HepG2 (cell line): ENCODE measurements around the gene VASN.

ENCODE experiments used
- CEBPB ChIP-seq: IDR thresholded peaks from 2 replicates; pipeline ENCODE4 v1.6.1; 2011; ENCODE audit warnings: low read depth, low read length, improper control_type of control experiment, borderline replicate concordance
- HDAC6 ChIP-seq: fragments of 200-600 bp; sonication (generic); IDR thresholded peaks from 2 replicates; pipeline ENCODE4 v1.7.0; 2017; ENCODE audit warnings: mild to moderate bottlenecking, antibody characterized with exemption, low read length, low read depth
- MYC ChIP-seq: sonication (generic); formaldehyde crosslinking; IDR thresholded peaks from 2 replicates; pipeline ENCODE4 v1.9.0; 2021; ENCODE audit warnings: missing genetic modification reagents, borderline replicate concordance
- NFATC3 ChIP-seq: sonication (generic); formaldehyde crosslinking; IDR thresholded peaks from 2 replicates; pipeline ENCODE4 v1.5.1; 2020; ENCODE audit warnings: mild to moderate bottlenecking, missing genetic modification reagents
- NR1H2 ChIP-seq: sonication (generic); formaldehyde crosslinking; IDR thresholded peaks from 2 replicates; pipeline ENCODE4 v1.8.1; 2022; ENCODE audit warnings: low read depth, missing genetic modification reagents, borderline replicate concordance
- TAF1 ChIP-seq: sonication (generic); formaldehyde crosslinking; IDR thresholded peaks from 2 replicates; pipeline ENCODE4 v1.4.0; 2020; ENCODE audit warnings: missing genetic modification reagents
- TF ChIP-seq, protein P1 (sequence below): sonication (generic); formaldehyde crosslinking; IDR thresholded peaks from 2 replicates; pipeline ENCODE4 v1.4.0; 2020; ENCODE audit warnings: missing genetic modification reagents
- TF ChIP-seq, protein P2 (sequence below): sonication (generic); formaldehyde crosslinking; IDR thresholded peaks from 2 replicates; pipeline ENCODE4 v1.5.0; 2020; ENCODE audit warnings: mild to moderate bottlenecking, missing genetic modification reagents
- TF ChIP-seq, protein P3 (sequence below): sonication (generic); formaldehyde crosslinking; IDR thresholded peaks from 2 replicates; pipeline ENCODE4 v1.4.0; 2020; ENCODE audit warnings: missing genetic modification reagents, borderline replicate concordance
- TF ChIP-seq, protein P4 (sequence below): sonication (generic); formaldehyde crosslinking; IDR thresholded peaks from 2 replicates; pipeline ENCODE4 v1.5.0; 2020; ENCODE audit warnings: mild to moderate bottlenecking, missing genetic modification reagents, moderate library complexity

DNA sequence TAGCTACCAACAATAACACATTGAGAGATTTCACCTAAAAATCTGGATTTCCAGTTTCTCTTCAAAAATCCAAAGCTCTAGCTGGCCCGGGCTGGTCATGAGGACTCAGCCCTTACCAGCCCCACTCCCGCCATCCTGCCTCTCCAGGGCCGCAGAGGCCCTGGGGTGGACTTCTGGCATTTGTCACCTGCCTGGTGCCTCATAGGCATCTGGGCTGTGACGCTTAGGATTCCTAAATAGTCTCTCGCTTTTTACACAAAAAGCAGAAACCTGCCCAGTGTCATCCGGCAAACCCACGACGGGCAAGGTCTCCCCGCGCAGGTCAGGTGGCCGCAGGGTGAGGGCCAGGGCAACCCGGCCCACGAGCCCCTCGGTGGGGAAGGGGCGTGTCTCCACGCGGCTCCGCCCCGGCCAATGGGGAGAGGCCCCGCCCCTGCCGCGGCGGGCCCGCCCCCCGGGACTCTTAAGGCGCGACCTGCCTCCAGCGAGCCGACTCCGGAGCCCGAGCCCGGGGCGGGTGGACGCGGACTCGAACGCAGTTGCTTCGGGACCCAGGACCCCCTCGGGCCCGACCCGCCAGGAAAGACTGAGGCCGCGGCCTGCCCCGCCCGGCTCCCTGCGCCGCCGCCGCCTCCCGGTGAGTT, at the start of gene VASN:
- TF ChIP-seq, protein P1, sequence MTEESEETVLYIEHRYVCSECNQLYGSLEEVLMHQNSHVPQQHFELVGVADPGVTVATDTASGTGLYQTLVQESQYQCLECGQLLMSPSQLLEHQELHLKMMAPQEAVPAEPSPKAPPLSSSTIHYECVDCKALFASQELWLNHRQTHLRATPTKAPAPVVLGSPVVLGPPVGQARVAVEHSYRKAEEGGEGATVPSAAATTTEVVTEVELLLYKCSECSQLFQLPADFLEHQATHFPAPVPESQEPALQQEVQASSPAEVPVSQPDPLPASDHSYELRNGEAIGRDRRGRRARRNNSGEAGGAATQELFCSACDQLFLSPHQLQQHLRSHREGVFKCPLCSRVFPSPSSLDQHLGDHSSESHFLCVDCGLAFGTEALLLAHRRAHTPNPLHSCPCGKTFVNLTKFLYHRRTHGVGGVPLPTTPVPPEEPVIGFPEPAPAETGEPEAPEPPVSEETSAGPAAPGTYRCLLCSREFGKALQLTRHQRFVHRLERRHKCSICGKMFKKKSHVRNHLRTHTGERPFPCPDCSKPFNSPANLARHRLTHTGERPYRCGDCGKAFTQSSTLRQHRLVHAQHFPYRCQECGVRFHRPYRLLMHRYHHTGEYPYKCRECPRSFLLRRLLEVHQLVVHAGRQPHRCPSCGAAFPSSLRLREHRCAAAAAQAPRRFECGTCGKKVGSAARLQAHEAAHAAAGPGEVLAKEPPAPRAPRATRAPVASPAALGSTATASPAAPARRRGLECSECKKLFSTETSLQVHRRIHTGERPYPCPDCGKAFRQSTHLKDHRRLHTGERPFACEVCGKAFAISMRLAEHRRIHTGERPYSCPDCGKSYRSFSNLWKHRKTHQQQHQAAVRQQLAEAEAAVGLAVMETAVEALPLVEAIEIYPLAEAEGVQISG (CRISPR knock-in tag), result peak; percentile 59; the same call in 1 of the 2 replicates
- TF ChIP-seq, protein P2, sequence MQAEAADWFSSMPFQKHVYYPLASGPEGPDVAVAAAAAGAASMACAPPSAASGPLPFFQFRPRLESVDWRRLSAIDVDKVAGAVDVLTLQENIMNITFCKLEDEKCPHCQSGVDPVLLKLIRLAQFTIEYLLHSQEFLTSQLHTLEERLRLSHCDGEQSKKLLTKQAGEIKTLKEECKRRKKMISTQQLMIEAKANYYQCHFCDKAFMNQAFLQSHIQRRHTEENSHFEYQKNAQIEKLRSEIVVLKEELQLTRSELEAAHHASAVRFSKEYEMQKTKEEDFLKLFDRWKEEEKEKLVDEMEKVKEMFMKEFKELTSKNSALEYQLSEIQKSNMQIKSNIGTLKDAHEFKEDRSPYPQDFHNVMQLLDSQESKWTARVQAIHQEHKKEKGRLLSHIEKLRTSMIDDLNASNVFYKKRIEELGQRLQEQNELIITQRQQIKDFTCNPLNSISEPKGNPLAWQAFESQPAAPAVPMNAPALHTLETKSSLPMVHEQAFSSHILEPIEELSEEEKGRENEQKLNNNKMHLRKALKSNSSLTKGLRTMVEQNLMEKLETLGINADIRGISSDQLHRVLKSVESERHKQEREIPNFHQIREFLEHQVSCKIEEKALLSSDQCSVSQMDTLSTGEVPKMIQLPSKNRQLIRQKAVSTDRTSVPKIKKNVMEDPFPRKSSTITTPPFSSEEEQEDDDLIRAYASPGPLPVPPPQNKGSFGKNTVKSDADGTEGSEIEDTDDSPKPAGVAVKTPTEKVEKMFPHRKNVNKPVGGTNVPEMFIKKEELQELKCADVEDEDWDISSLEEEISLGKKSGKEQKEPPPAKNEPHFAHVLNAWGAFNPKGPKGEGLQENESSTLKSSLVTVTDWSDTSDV (CRISPR knock-in tag), result no peak; the same call in 1 of the 2 replicates
- TF ChIP-seq, protein P3, sequence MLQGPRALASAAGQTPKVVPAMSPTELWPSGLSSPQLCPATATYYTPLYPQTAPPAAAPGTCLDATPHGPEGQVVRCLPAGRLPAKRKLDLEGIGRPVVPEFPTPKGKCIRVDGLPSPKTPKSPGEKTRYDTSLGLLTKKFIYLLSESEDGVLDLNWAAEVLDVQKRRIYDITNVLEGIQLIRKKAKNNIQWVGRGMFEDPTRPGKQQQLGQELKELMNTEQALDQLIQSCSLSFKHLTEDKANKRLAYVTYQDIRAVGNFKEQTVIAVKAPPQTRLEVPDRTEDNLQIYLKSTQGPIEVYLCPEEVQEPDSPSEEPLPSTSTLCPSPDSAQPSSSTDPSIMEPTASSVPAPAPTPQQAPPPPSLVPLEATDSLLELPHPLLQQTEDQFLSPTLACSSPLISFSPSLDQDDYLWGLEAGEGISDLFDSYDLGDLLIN (CRISPR knock-in tag), result no peak
- TF ChIP-seq, protein P4, sequence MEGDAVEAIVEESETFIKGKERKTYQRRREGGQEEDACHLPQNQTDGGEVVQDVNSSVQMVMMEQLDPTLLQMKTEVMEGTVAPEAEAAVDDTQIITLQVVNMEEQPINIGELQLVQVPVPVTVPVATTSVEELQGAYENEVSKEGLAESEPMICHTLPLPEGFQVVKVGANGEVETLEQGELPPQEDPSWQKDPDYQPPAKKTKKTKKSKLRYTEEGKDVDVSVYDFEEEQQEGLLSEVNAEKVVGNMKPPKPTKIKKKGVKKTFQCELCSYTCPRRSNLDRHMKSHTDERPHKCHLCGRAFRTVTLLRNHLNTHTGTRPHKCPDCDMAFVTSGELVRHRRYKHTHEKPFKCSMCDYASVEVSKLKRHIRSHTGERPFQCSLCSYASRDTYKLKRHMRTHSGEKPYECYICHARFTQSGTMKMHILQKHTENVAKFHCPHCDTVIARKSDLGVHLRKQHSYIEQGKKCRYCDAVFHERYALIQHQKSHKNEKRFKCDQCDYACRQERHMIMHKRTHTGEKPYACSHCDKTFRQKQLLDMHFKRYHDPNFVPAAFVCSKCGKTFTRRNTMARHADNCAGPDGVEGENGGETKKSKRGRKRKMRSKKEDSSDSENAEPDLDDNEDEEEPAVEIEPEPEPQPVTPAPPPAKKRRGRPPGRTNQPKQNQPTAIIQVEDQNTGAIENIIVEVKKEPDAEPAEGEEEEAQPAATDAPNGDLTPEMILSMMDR, result no peak
- no peak; the same call in 1 of the 2 replicates for TF ChIP-seq NFATC3 (CRISPR knock-in tag)
- TF ChIP-seq NR1H2 (CRISPR knock-in tag), result no peak
- TF ChIP-seq TAF1 (CRISPR knock-in tag), result peak; percentile 78
- peak; percentile 60; the same call in 1 of the 2 replicates for TF ChIP-seq MYC (CRISPR knock-in tag)
- no peak for TF ChIP-seq CEBPB
- no peak for TF ChIP-seq HDAC6
